Neural cell (in vitro differentiated cells): Measurements from ENCODE around the gene ZNF577. TPM values are rescaled to one million over a fixed set of nuclear protein-coding genes. Genes with fewer than 3 reads are reported as not detected.

ENCODE experiments used
- H2AFZ ChIP-seq: fragments of 200-600, 300-800 bp; sonication (generic), shearing (Covaris generic); 2 replicates; pipeline ENCODE4 v1.6.0; 2014; ENCODE audit warnings: low read depth, mild to moderate bottlenecking, antibody characterized with exemption, low read length, moderate library complexity
- H3F3A ChIP-seq: fragments of 200-600 bp; shearing (Covaris generic); 2 replicates; pipeline ENCODE4 v1.6.1; 2016; ENCODE audit warnings: mild to moderate bottlenecking, moderate library complexity, mixed read lengths, antibody characterized with exemption, low read length; ENCODE audit not compliant: insufficient read depth, poor library complexity, severe bottlenecking
- H3K27ac ChIP-seq: fragments of 200-600, 300-800 bp; sonication (generic), shearing (Covaris generic); 2 replicates; pipeline ENCODE4 v1.5.1; 2014; ENCODE audit warnings: mild to moderate bottlenecking, low read length, moderate library complexity
- H3K27me3 ChIP-seq: fragments of 300-800, 200-600 bp; sonication (generic), shearing (Covaris generic); 2 replicates; pipeline ENCODE4 v1.6.0; 2014; ENCODE audit warnings: mild to moderate bottlenecking, low read depth, low read length, moderate library complexity; ENCODE audit not compliant: insufficient read depth
- H3K36me3 ChIP-seq: fragments of 300-800, 200-600 bp; sonication (generic), shearing (Covaris generic); 2 replicates; pipeline ENCODE4 v1.5.1; 2014; ENCODE audit warnings: mild to moderate bottlenecking, antibody characterized with exemption, low read length, moderate library complexity; ENCODE audit not compliant: insufficient read depth
- H3K4me2 ChIP-seq: fragments of 300-800, 200-600 bp; sonication (generic), shearing (Covaris generic); 2 replicates; pipeline ENCODE4 v1.6.0; 2014; ENCODE audit warnings: mild to moderate bottlenecking, low read length
- H3K4me3 ChIP-seq: fragments of 300-800, 200-600 bp; sonication (generic), shearing (Covaris generic); 2 replicates; pipeline ENCODE4 v1.5.1; 2014; ENCODE audit warnings: mild to moderate bottlenecking, low read length, moderate library complexity
- H3K79me2 ChIP-seq: fragments of 200-600 bp; shearing (Covaris generic); replicated peaks from 2 replicates; pipeline ENCODE4 v1.6.0; 2014; ENCODE audit warnings: mild to moderate bottlenecking, low read length, moderate library complexity; ENCODE audit not compliant: insufficient read depth
- H3K9ac ChIP-seq: fragments of 300-800, 200-600 bp; sonication (generic), shearing (Covaris generic); 2 replicates; pipeline ENCODE4 v1.6.1; 2016; ENCODE audit warnings: mild to moderate bottlenecking, low read length, mixed read lengths
- H3K9me2 ChIP-seq: fragments of 200-600 bp; shearing (Covaris generic); 2 replicates; pipeline ENCODE4 v1.6.1; 2016; ENCODE audit warnings: mild to moderate bottlenecking, low read length, mixed read lengths; ENCODE audit not compliant: insufficient read depth
- H3K9me3 ChIP-seq: fragments of 200-600, 300-800 bp; sonication (generic), shearing (Covaris generic); 2 replicates; pipeline ENCODE4 v1.6.1; 2016; ENCODE audit warnings: mild to moderate bottlenecking, mixed run types, low read length, moderate library complexity, mixed read lengths
- H4K20me1 ChIP-seq: fragments of 200-600 bp; shearing (Covaris generic); 2 replicates; pipeline ENCODE4 v1.6.1; 2016; ENCODE audit warnings: mild to moderate bottlenecking, mixed run types; ENCODE audit not compliant: insufficient read depth
- EP300 ChIP-seq: fragments of 450-650 bp; conservative IDR thresholded peaks from 2 replicates; pipeline ENCODE4 v1.6.1; 2014; ENCODE audit warnings: antibody characterized with exemption, mild to moderate bottlenecking, moderate library complexity; ENCODE audit not compliant: poor library complexity, severe bottlenecking
- EZH2 ChIP-seq: fragments of 200-600, 300-800 bp; shearing (Covaris generic), sonication (generic); IDR thresholded peaks from 2 replicates; pipeline ENCODE4 v1.6.1; 2014; ENCODE audit warnings: antibody characterized with exemption, low read length, borderline replicate concordance, mild to moderate bottlenecking; ENCODE audit not compliant: insufficient read depth, poor library complexity, severe bottlenecking
- MXI1 ChIP-seq: fragments of 450-650 bp; conservative IDR thresholded peaks from 2 replicates; pipeline ENCODE4 v1.6.1; 2014; ENCODE audit warnings: antibody characterized with exemption, mild to moderate bottlenecking; ENCODE audit not compliant: poor library complexity, severe bottlenecking
- POLR2AphosphoS5 ChIP-seq: IDR thresholded peaks from 2 replicates; pipeline ENCODE4 v1.6.1; 2012
- RAD21 ChIP-seq: fragments of 450-650 bp; conservative IDR thresholded peaks from 2 replicates; pipeline ENCODE4 v1.6.1; 2014; ENCODE audit warnings: antibody characterized with exemption, mild to moderate bottlenecking, moderate library complexity
- SMC3 ChIP-seq: fragments of 450-650 bp; conservative IDR thresholded peaks from 2 replicates; pipeline ENCODE4 v1.6.1; 2014; ENCODE audit warnings: antibody characterized with exemption, mild to moderate bottlenecking, moderate library complexity; ENCODE audit not compliant: poor library complexity
- TAF1 ChIP-seq: IDR thresholded peaks from 2 replicates; pipeline ENCODE4 v1.6.1; 2012; ENCODE audit warnings: low read depth
- polyA plus RNA-seq: library from polyadenylated mRNA; depleted of rRNA; stranded (reverse); fragments of >200 nt; gene quantifications from 2 replicates; pipeline ENCODE4 v1.2.3, GENCODE V29; 2014
- TF ChIP-seq, protein P1 (sequence below): fragments of 450-650 bp; IDR thresholded peaks from 2 replicates; pipeline ENCODE4 v1.5.1; 2014; ENCODE audit warnings: antibody characterized with exemption, mild to moderate bottlenecking, moderate library complexity; ENCODE audit not compliant: poor library complexity, severe bottlenecking
- TF ChIP-seq, protein P2 (sequence below): IDR thresholded peaks from 2 replicates; pipeline ENCODE4 v1.6.1; 2012; ENCODE audit warnings: borderline replicate concordance

Gene ZNF577
- polyA plus RNA-seq, 1 donor from 2014 or later = 54.1 TPM

DNA sequence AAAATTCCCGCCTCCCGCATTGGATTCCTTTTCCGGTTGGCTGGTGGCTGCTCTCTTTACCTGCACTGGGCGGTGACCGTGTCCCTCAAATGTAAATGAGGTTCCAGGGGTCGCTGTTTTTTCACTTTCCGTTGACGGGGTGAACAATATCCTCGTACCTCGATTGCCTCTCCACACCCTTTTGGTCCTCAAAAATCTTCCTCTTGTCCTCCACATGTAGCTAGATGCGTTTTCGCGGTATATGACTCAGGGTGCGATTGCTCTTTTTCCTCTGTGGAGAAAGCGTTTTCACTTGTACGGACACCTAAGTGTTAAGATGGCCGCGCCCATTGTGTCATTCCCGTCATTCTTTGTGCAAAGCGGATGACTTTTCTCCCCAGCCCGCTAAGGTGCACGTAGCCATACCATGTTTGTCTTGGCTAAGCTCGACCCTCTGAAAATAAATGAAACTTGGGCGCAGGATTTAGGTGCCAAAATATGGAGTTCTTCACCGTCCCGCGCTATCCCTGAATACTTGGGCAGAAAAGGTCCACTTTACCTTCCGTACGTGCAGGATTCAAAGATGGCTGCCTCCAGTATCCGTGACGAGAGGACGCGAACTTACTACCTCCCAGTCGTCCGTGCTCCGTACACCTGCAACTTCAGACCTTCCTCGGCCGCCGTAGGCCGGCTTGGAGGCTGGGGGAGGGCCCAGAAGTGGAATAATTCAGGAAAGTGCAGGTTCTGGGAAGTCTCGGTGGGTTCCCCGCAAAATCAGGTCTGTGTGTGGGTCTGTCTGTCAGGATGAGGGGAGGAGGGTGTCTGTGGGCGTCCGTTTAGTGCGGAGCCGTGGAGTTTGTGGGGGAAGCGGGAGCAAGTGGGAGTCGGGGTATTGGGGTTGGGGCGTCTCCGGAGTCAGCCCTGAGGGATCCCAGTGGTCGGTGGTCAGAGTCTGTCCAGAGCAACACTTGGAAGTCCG lies 39.3 kb upstream of the ZNF577 start, which contains the start of gene ZNF613:
TSS of gene ZNF613 (plus strand) at position 689 of the 958 bp plus-strand sequence. CDS start 8,749 bp downstream, outside the sequence.
- peak within 1 kb of the TSS; percentile 96 for H2AFZ ChIP-seq
- H3K9me3 ChIP-seq = peaks cover 5% of the 10 kb centered on the region
- TF ChIP-seq TAF1 (peak; percentile 91), SMC3 (peak; percentile 22), RAD21 (no peak), MXI1 (peak; percentile 56), EP300 (peak; percentile 11), POLR2AphosphoS5 (peak; percentile 46), EZH2 (no peak)
- TF ChIP-seq, protein P1, sequence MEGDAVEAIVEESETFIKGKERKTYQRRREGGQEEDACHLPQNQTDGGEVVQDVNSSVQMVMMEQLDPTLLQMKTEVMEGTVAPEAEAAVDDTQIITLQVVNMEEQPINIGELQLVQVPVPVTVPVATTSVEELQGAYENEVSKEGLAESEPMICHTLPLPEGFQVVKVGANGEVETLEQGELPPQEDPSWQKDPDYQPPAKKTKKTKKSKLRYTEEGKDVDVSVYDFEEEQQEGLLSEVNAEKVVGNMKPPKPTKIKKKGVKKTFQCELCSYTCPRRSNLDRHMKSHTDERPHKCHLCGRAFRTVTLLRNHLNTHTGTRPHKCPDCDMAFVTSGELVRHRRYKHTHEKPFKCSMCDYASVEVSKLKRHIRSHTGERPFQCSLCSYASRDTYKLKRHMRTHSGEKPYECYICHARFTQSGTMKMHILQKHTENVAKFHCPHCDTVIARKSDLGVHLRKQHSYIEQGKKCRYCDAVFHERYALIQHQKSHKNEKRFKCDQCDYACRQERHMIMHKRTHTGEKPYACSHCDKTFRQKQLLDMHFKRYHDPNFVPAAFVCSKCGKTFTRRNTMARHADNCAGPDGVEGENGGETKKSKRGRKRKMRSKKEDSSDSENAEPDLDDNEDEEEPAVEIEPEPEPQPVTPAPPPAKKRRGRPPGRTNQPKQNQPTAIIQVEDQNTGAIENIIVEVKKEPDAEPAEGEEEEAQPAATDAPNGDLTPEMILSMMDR = peak; percentile 69
- TF ChIP-seq, protein P2, sequence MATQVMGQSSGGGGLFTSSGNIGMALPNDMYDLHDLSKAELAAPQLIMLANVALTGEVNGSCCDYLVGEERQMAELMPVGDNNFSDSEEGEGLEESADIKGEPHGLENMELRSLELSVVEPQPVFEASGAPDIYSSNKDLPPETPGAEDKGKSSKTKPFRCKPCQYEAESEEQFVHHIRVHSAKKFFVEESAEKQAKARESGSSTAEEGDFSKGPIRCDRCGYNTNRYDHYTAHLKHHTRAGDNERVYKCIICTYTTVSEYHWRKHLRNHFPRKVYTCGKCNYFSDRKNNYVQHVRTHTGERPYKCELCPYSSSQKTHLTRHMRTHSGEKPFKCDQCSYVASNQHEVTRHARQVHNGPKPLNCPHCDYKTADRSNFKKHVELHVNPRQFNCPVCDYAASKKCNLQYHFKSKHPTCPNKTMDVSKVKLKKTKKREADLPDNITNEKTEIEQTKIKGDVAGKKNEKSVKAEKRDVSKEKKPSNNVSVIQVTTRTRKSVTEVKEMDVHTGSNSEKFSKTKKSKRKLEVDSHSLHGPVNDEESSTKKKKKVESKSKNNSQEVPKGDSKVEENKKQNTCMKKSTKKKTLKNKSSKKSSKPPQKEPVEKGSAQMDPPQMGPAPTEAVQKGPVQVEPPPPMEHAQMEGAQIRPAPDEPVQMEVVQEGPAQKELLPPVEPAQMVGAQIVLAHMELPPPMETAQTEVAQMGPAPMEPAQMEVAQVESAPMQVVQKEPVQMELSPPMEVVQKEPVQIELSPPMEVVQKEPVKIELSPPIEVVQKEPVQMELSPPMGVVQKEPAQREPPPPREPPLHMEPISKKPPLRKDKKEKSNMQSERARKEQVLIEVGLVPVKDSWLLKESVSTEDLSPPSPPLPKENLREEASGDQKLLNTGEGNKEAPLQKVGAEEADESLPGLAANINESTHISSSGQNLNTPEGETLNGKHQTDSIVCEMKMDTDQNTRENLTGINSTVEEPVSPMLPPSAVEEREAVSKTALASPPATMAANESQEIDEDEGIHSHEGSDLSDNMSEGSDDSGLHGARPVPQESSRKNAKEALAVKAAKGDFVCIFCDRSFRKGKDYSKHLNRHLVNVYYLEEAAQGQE = peak; percentile 88
- H3K9ac ChIP-seq = peak within 1 kb of the TSS; percentile 91
- no peaks in the 10 kb centered on the region for H3F3A ChIP-seq
- no peaks in the 10 kb centered on the region for H3K9me2 ChIP-seq
- no peaks in the 10 kb centered on the region for H3K36me3 ChIP-seq
- peaks cover 8% of the 10 kb centered on the region for H3K79me2 ChIP-seq
- no peaks in the 10 kb centered on the region for H3K27me3 ChIP-seq
- peak within 1 kb of the TSS; percentile 98 for H3K27ac ChIP-seq
- H3K4me2 ChIP-seq = peak within 1 kb of the TSS; percentile 52
- peak within 1 kb of the TSS; percentile 72 for H3K4me3 ChIP-seq
- no peaks in the 10 kb centered on the region for H4K20me1 ChIP-seq

DNA sequence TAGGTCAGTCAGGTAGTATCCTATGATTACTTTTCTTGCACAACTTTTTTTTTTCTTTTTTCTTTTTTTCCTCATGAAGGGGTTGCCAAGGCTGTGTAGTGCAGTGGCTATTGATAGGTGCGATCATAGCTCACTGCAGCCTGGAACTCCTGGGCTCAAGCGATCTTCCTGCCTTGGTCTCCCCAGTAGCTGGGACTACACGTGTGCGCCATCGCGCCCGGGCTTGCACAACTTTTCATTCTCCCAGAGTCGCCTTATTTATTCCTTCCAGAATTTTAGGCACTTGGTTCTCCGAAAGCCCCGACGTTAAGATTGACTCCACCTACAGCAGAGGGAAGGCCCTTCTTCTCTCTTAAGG lies 38.7 kb upstream of the ZNF577 start:
- Histone ChIP-seq H3K27ac (peak overlapping the region; percentile 98), H3K9me3 (peaks cover 5% of the 10 kb centered on the region), H3K36me3 (no peaks in the 10 kb centered on the region), H3K27me3 (no peaks in the 10 kb centered on the region), H3K9me2 (no peaks in the 10 kb centered on the region), H3K9ac (peak overlapping the region; percentile 91), H3K4me2 (no peak overlapping the region), H4K20me1 (no peaks in the 10 kb centered on the region), H3F3A (no peaks in the 10 kb centered on the region), H2AFZ (peak overlapping the region; percentile 96), H3K79me2 (peaks cover 8% of the 10 kb centered on the region), H3K4me3 (peak overlapping the region; percentile 72)
- TF ChIP-seq POLR2AphosphoS5 (no peak), EZH2 (no peak), TAF1 (no peak), EP300 (no peak)
- TF ChIP-seq, protein P1 = no peak
